Activated T-helper 9 cell treated with anti-CD3 and anti-CD28 coated beads, Interleukin-2, amount 50 U/mL, for 16 hours (primary cell): Measurements from ENCODE around the gene NSMF.

Source experiments
- DNase-seq: peaks from one replicate; pipeline ENCODE4 v3.0.0-alpha.2; 2020; ENCODE audit warnings: low read depth

NSMF gene

GRCh38 chr9:137445930-137446431 lies 13.2 kb downstream of the NSMF start:
- DNase-seq, result no peak

GRCh38 chr9:137445275-137445807 lies 13.8 kb downstream of the NSMF start:
- DNase-seq, result peak; percentile 70

- no peak for DNase-seq
Measured at GRCh38 chr9:137444106-137444790, 14.9 kb downstream of the NSMF start.

- DNase-seq, result no peak
Measured at GRCh38 chr9:137441935-137442321, 17.2 kb downstream of the NSMF start.

GRCh38 chr9:137441289-137441934 lies 17.7 kb downstream of the NSMF start, which contains the start of gene ENTPD8:
ENTPD8 (minus strand) TSS chr9:137441357; CDS start chr9:137438285, 3,072 bp downstream.
- no peak for DNase-seq

- DNase-seq, result no peak
Measured at GRCh38 chr9:137439158-137439714, 19.9 kb downstream of the NSMF start.

- no peak for DNase-seq
Measured at GRCh38 chr9:137438591-137439157, 20.5 kb downstream of the NSMF start.

GRCh38 chr9:137437691-137438590 lies 21.2 kb downstream of the NSMF start:
- DNase-seq, result no peak

GRCh38 chr9:137436761-137437600 lies 22.2 kb downstream of the NSMF start:
- DNase-seq, result no peak

GRCh38 chr9:137435980-137436760 lies 23.0 kb downstream of the NSMF start:
- no peak for DNase-seq

GRCh38 chr9:137435381-137435891 lies 23.7 kb downstream of the NSMF start:
- DNase-seq, result no peak

GRCh38 chr9:137434498-137435380 lies 24.4 kb downstream of the NSMF start:
- DNase-seq, result no peak

- DNase-seq, result no peak
Measured at GRCh38 chr9:137433916-137434431, 25.2 kb downstream of the NSMF start.

GRCh38 chr9:137433349-137433915 lies 25.7 kb downstream of the NSMF start:
- DNase-seq, result no peak

- no peak for DNase-seq
Measured at GRCh38 chr9:137432687-137433348, 26.3 kb downstream of the NSMF start.

- DNase-seq, result no peak
Measured at GRCh38 chr9:137431416-137431931, 27.7 kb downstream of the NSMF start.
